ENCODE measurements around the gene LSAMP.

GRCh38 chr3:116413319-116413718, 32.0 kb downstream of the LSAMP start:
- TF ChIP-seq SMC3 (IDR thresholded peaks at IDR 0.05) (no peak), JUN (IDR thresholded peaks at IDR 0.05) (no peak), CTCF (IDR thresholded peaks at IDR 0.05) (no peak), POLR2A (IDR thresholded peaks at IDR 0.05; ENCODE audit: low read length) (no peak)
